ENCODE measurements around the gene GPC5.

Gene GPC5

DNA sequence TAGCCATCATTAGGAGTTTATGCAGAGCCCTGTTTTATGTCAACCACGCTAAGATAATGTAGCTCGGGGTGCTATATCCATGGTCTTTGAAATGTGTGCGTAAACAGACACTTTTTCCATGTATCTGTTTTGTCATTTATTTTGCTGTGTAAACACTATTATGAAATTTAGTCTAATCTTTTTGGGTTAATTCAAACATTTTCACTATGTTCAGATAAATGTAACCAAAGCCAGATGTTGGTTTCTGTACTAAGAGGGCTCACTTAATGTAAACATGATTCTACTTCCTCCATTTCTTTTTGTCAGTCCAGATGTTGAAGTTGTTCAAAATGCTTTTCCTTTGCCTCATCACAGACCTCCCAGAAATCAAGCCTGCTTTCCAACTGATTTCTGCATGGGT, 1328.7 kb downstream of the GPC5 start:
- no peaks in the 10 kb centered on the region for H3K9me3 ChIP-seq
- no peaks in the 10 kb centered on the region for H3K4me1 ChIP-seq
- no peak for DNase-seq
- intact Hi-C loops (cut with DNase I; ENCODE audit: low total_unique reads): no loop called here
- H3K4me3 ChIP-seq: no peak overlapping the region
- no peak overlapping the region for H3K27ac ChIP-seq
- TF ChIP-seq, protein P1, sequence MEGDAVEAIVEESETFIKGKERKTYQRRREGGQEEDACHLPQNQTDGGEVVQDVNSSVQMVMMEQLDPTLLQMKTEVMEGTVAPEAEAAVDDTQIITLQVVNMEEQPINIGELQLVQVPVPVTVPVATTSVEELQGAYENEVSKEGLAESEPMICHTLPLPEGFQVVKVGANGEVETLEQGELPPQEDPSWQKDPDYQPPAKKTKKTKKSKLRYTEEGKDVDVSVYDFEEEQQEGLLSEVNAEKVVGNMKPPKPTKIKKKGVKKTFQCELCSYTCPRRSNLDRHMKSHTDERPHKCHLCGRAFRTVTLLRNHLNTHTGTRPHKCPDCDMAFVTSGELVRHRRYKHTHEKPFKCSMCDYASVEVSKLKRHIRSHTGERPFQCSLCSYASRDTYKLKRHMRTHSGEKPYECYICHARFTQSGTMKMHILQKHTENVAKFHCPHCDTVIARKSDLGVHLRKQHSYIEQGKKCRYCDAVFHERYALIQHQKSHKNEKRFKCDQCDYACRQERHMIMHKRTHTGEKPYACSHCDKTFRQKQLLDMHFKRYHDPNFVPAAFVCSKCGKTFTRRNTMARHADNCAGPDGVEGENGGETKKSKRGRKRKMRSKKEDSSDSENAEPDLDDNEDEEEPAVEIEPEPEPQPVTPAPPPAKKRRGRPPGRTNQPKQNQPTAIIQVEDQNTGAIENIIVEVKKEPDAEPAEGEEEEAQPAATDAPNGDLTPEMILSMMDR (IDR thresholded peaks at IDR 0.05): no peak
- H3K27me3 ChIP-seq: no peaks in the 10 kb centered on the region
- H3K36me3 ChIP-seq: no peaks in the 10 kb centered on the region

DNA sequence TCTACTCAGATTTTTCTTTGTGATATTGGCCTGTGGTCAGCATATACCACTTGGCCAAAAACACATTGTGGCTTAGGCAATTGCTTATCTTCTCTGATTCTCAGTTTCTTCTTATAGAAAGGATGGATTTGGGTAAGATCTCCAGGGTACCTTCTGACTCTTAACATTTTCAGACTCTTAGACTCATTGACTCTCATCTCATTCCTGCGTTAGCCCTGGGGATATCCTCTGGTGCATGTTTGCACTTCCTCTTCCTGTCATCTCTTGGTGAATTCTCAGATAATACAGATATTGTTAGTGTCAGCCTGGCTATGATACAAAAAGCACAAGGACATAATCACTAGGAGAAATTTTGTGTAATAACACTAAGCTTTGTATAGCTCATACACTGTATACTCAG, 1335.6 kb downstream of the GPC5 start:
- TF ChIP-seq, protein P1 (IDR thresholded peaks at IDR 0.05): no peak
- no peaks in the 10 kb centered on the region for H3K4me1 ChIP-seq
- intact Hi-C loops (cut with DNase I; ENCODE audit: low total_unique reads): no loop called here
- H3K27me3 ChIP-seq: no peaks in the 10 kb centered on the region
- H3K36me3 ChIP-seq: no peaks in the 10 kb centered on the region
- no peaks in the 10 kb centered on the region for H3K9me3 ChIP-seq
- no peak overlapping the region for H3K4me3 ChIP-seq
- DNase-seq: no peak
- H3K27ac ChIP-seq: no peak overlapping the region

DNA sequence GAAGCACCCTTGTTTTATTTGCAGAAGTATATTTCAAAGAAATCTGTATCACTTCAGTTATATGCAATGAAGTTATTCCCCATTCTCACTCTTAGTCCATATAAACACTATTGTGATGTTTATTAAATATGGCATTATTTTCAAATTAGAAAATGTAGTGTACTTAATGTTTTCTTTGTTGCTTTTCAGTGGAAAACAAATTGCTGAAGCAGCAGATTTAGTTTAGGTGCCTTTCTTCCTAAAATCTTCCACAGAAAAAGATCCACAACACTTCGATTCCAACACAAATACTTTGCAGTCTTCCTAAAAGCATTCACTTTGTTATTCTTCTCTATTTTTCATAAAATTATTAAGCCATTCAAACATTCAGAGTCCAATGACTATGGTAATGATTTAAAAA, 1336.1 kb downstream of the GPC5 start:
- H3K36me3 ChIP-seq: no peaks in the 10 kb centered on the region
- TF ChIP-seq, protein P1 (IDR thresholded peaks at IDR 0.05): no peak
- H3K4me3 ChIP-seq: no peak overlapping the region
- no peaks in the 10 kb centered on the region for H3K4me1 ChIP-seq
- no peak for DNase-seq
- H3K9me3 ChIP-seq: no peaks in the 10 kb centered on the region
- no peaks in the 10 kb centered on the region for H3K27me3 ChIP-seq
- no peak overlapping the region for H3K27ac ChIP-seq
- intact Hi-C loops (cut with DNase I; ENCODE audit: low total_unique reads): no loop called here

DNA sequence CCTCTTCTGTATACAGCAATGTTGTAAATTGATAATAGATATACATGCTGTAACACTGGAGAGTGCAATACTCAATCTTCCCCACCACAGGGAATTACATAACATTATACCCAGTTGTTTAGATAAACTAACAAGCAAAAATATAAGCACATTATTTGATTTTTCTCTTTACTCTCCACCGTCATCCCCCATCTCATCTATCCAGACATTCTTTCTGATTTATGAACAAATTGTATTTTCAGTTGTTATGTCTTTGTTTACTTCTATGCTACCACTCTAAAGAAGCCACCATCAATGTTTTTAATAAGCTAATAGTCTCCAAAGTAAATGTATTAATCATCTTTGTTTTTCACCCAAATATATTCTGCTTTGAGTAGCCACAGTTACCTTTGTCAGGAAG, 1337.5 kb downstream of the GPC5 start:
- TF ChIP-seq, protein P1 (IDR thresholded peaks at IDR 0.05): no peak
- Histone ChIP-seq H3K27ac (no peak overlapping the region), H3K4me3 (no peak overlapping the region), H3K4me1 (no peaks in the 10 kb centered on the region), H3K9me3 (no peaks in the 10 kb centered on the region), H3K36me3 (no peaks in the 10 kb centered on the region), H3K27me3 (no peaks in the 10 kb centered on the region)
- DNase-seq: no peak
- intact Hi-C loops (cut with DNase I; ENCODE audit: low total_unique reads): no loop called here

DNA sequence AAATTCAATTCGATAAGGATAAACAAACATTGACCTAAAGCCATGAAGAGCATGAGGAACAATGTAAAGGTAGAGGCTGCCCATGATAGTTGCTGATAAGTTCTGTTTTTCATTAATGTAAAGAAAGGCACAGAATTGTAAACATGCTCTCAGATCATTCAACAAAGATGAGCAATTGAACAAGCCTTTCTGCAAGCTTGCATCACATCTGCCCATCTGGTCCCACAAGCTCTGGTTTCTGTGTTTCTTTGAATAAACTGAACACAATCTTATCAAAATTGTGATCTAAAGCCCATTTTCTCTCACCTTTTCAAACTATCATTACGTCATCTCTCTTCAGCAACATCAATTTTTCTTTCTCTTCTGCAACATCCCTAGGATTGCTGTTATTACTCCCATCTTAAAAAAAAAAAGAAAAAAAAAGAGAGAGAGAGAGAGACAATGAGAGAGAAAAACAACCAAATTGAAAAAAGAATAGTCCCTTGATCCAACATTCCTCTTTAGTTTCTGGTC, 1340.9 kb downstream of the GPC5 start:
- no peak overlapping the region for H3K27ac ChIP-seq
- TF ChIP-seq, protein P1 (IDR thresholded peaks at IDR 0.05): no peak
- no peaks in the 10 kb centered on the region for H3K4me1 ChIP-seq
- intact Hi-C loops (cut with DNase I; ENCODE audit: low total_unique reads): no loop called here
- H3K9me3 ChIP-seq: no peaks in the 10 kb centered on the region
- no peak overlapping the region for H3K4me3 ChIP-seq
- H3K36me3 ChIP-seq: no peaks in the 10 kb centered on the region
- no peak for DNase-seq
- H3K27me3 ChIP-seq: no peaks in the 10 kb centered on the region

DNA sequence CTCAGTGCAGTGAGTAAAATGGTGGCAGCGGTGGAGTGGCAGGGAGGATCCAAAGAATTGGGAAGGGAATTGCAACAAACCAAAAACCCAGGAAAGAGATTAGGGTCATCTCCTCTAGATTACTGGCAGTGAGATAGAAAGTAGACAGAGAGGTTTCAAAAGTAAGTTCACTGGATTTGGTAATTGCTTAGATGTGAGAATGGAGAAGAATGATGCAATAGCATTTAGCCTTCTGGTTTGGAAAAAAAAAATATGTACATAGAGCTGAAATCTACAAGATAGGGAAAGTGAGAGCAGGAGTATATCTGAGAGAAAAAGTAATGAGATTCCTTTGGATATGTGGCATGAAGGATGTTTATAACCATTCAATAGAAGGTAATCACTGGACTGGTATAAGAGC, 1345.6 kb downstream of the GPC5 start:
- no peak overlapping the region for H3K4me3 ChIP-seq
- no peaks in the 10 kb centered on the region for H3K4me1 ChIP-seq
- no peaks in the 10 kb centered on the region for H3K27me3 ChIP-seq
- intact Hi-C loops (cut with DNase I; ENCODE audit: low total_unique reads): no loop called here
- TF ChIP-seq, protein P1 (IDR thresholded peaks at IDR 0.05): no peak
- H3K27ac ChIP-seq: no peak overlapping the region
- no peak for DNase-seq
- no peaks in the 10 kb centered on the region for H3K36me3 ChIP-seq
- H3K9me3 ChIP-seq: no peaks in the 10 kb centered on the region

Data from tibial artery (tissue), 4 donors.